H1 (cell line): ENCODE data around the gene ATP6V1F. TPM values are rescaled to one million over a fixed set of nuclear protein-coding genes. Genes with fewer than 3 reads are reported as not detected.

Experiments
- CTCF ChIA-PET: fragments of 300-600 bp; sonication (Branson Sonifier 250); formaldehyde crosslinking; loops from one replicate; lab custom pipeline; 2021; ENCODE audit not compliant: partially characterized antibody; lab: Charles Lee
- POLR2A ChIA-PET: fragments of 300-600 bp; sonication (Branson Sonifier 250); formaldehyde crosslinking; loops from one replicate; lab custom pipeline; 2021; ENCODE audit warnings: inconsistent platforms; ENCODE audit not compliant: partially characterized antibody; lab: Charles Lee
- DNase-seq, 2 experiments: peaks; one replicate each; pipeline versions ENCODE4 v3.0.0 to v3.0.0-alpha.2; 2010 to 2022; ENCODE audit warnings: low spot score in 2 of 2, low read depth in 1 of 2, mixed read lengths in 1 of 2
- FAIRE-seq: peaks from 2 replicates; lab custom pipeline; 2011; peaks lifted over from hg19 to GRCh38; lab: Jason Lieb, UNC
- H2AFZ ChIP-seq: 2 replicates; pipeline ENCODE4 v1.8.1; 2012; ENCODE audit warnings: low read length, inconsistent platforms
- H2AK5ac ChIP-seq: 2 replicates; pipeline ENCODE4 v1.6.1; 2013; ENCODE audit warnings: low read depth, low read length
- H2BK120ac ChIP-seq: replicated peaks from 2 replicates; pipeline ENCODE3; 2013; ENCODE audit warnings: low read depth, low read length, inconsistent platforms
- H2BK12ac ChIP-seq: 2 replicates; pipeline ENCODE4 v1.6.1; 2013; ENCODE audit warnings: low read depth, low read length
- H2BK15ac ChIP-seq: 2 replicates; pipeline ENCODE4 v1.6.1; 2013; ENCODE audit warnings: low read length
- H2BK20ac ChIP-seq: 2 replicates; pipeline ENCODE4 v1.6.1; 2013; ENCODE audit warnings: low read length
- H2BK5ac ChIP-seq: 2 replicates; pipeline ENCODE4 v1.6.1; 2013; ENCODE audit warnings: low read depth, low read length
- H3K14ac ChIP-seq: 2 replicates; pipeline ENCODE4 v1.6.1; 2013; ENCODE audit warnings: inconsistent platforms; ENCODE audit not compliant: insufficient read length
- H3K18ac ChIP-seq: 2 replicates; pipeline ENCODE4 v1.6.1; 2013; ENCODE audit warnings: low read length; ENCODE audit errors: extremely low read depth
- H3K23ac ChIP-seq: 2 replicates; pipeline ENCODE4 v1.6.1; 2013; ENCODE audit warnings: inconsistent platforms; ENCODE audit not compliant: insufficient read length
- H3K23me2 ChIP-seq: 2 replicates; pipeline ENCODE4 v1.6.1; 2013; ENCODE audit warnings: low read depth, low read length
- H3K27ac ChIP-seq: 2 replicates; pipeline ENCODE4 v1.6.1; 2011; ENCODE audit warnings: low read depth, low read length, inconsistent platforms
- H3K27me3 ChIP-seq, 4 experiments: replicated peaks in 1 of 4; 1 replicate in 1 of 4; 2 replicates in 3 of 4; pipeline versions ENCODE4 v1.6.1 to v1.8.1; 2011 to 2013; ENCODE audit warnings: low read length in 3 of 4, mild to moderate bottlenecking in 3 of 4, inconsistent platforms in 2 of 4, mixed read lengths in 2 of 4, moderate library complexity in 1 of 4; ENCODE audit not compliant: control insufficient read depth in 3 of 4, insufficient read depth in 3 of 4; ENCODE audit errors: extremely low read depth in 1 of 4
- H3K36me3 ChIP-seq, 4 experiments: 2 replicates each; pipeline versions ENCODE4 v1.6.1 to v1.8.1; 2011 to 2013; ENCODE audit warnings: mild to moderate bottlenecking in 4 of 4, low read length in 3 of 4, moderate library complexity in 2 of 4, control low read depth in 1 of 4, inconsistent platforms in 1 of 4; ENCODE audit not compliant: insufficient read depth in 4 of 4, control insufficient read depth in 2 of 4
- H3K4ac ChIP-seq: replicated peaks from 2 replicates; pipeline ENCODE3; 2013; ENCODE audit warnings: low read length, low read depth, mixed read lengths, inconsistent platforms; ENCODE audit not compliant: insufficient read length
- H3K4me1 ChIP-seq, 4 experiments: replicated peaks in 1 of 4; 1 replicate in 1 of 4; 2 replicates in 3 of 4; pipeline versions ENCODE4 v1.6.1 to v1.8.1; 2011 to 2013; ENCODE audit warnings: low read length in 3 of 4, inconsistent platforms in 2 of 4, mixed read lengths in 1 of 4; ENCODE audit not compliant: insufficient read depth in 4 of 4, control insufficient read depth in 3 of 4
- H3K4me2 ChIP-seq, 2 experiments: 2 replicates each; pipeline versions ENCODE4 v1.6.1 to v1.8.1; 2011 to 2013; ENCODE audit warnings: low read depth in 2 of 2, low read length in 2 of 2, control low read depth in 1 of 2, inconsistent platforms in 1 of 2, mild to moderate bottlenecking in 1 of 2; ENCODE audit not compliant: insufficient read depth in 1 of 2
- H3K4me3 ChIP-seq, 4 experiments: fragments of 200-600, 300-600 bp in 1 of 4; sonication (generic), shearing (Covaris generic), sonication (Bioruptor Twin) in 1 of 4; 2 replicates each; pipeline versions ENCODE4 v1.5.1 to v1.8.1; 2011 to 2016; ENCODE audit warnings: low read length in 4 of 4, low read depth in 3 of 4, control low read depth in 2 of 4, inconsistent platforms in 2 of 4, mild to moderate bottlenecking in 2 of 4, mixed read lengths in 1 of 4, moderate library complexity in 1 of 4; ENCODE audit not compliant: insufficient read depth in 2 of 4; ENCODE audit errors: extremely low read depth in 1 of 4
- H3K56ac ChIP-seq: replicated peaks from 2 replicates; pipeline ENCODE3; 2013; ENCODE audit warnings: low read depth, mild to moderate bottlenecking, mixed read lengths, low read length, inconsistent platforms; ENCODE audit not compliant: insufficient read length
- H3K79me1 ChIP-seq: 2 replicates; pipeline ENCODE4 v1.6.1; 2013; ENCODE audit warnings: low read depth, low read length, control low read depth
- H3K79me2 ChIP-seq, 2 experiments: 2 replicates each; pipeline versions ENCODE4 v1.6.1 to v1.8.1; 2012 to 2013; ENCODE audit warnings: low read length in 2 of 2, mild to moderate bottlenecking in 2 of 2, inconsistent platforms in 1 of 2; ENCODE audit not compliant: insufficient read depth in 2 of 2, control insufficient read depth in 1 of 2
- H3K9ac ChIP-seq, 4 experiments: replicated peaks in 1 of 4; 1 replicate in 1 of 4; 2 replicates in 3 of 4; pipeline versions ENCODE4 v1.6.1 to v1.8.1; 2011 to 2013; ENCODE audit warnings: low read depth in 3 of 4, low read length in 3 of 4, control low read depth in 2 of 4, mild to moderate bottlenecking in 2 of 4, moderate library complexity in 2 of 4, inconsistent platforms in 1 of 4; ENCODE audit errors: extremely low read depth in 1 of 4
- H3K9me3 ChIP-seq, 2 experiments: 2 replicates each; pipeline versions ENCODE4 v1.6.1 to v1.8.1; 2012 to 2013; ENCODE audit warnings: mild to moderate bottlenecking in 2 of 2, moderate library complexity in 2 of 2, control low read depth in 1 of 2, inconsistent platforms in 1 of 2, low read depth in 1 of 2, low read length in 1 of 2, mixed read lengths in 1 of 2; ENCODE audit not compliant: insufficient read depth in 2 of 2
- H4K20me1 ChIP-seq, 2 experiments: replicated peaks in 1 of 2; 2 replicates each; pipeline versions ENCODE3 to v1.8.1; 2011 to 2013; ENCODE audit warnings: inconsistent platforms in 2 of 2, low read length in 2 of 2, mild to moderate bottlenecking in 1 of 2; ENCODE audit not compliant: insufficient read depth in 2 of 2, control insufficient read depth in 1 of 2
- H4K5ac ChIP-seq: 2 replicates; pipeline ENCODE4 v1.6.1; 2013; ENCODE audit warnings: low read length, low read depth, mixed read lengths, inconsistent platforms; ENCODE audit not compliant: insufficient read length
- H4K8ac ChIP-seq: 2 replicates; pipeline ENCODE4 v1.8.0; 2013; ENCODE audit warnings: mild to moderate bottlenecking, moderate library complexity, low read length, inconsistent platforms; ENCODE audit not compliant: insufficient read depth; ENCODE audit errors: extremely low read depth
- H4K91ac ChIP-seq: replicated peaks from 2 replicates; pipeline ENCODE3; 2013; ENCODE audit warnings: low read length, mixed read lengths, inconsistent platforms; ENCODE audit not compliant: insufficient read length
- ATF2 ChIP-seq: IDR thresholded peaks from 2 replicates; pipeline ENCODE4 v1.6.1; 2012; ENCODE audit warnings: low read length, inconsistent platforms
- BRCA1 ChIP-seq: IDR thresholded peaks from 2 replicates; pipeline ENCODE4 v1.6.1; 2012; ENCODE audit warnings: low read depth, low read length, improper control_type of control experiment
- CBX8 ChIP-seq: fragments of 300-800, 300-1000 bp; sonication (generic); IDR thresholded peaks from 2 replicates; pipeline ENCODE4 v1.7.1; 2016; ENCODE audit warnings: low read depth, low read length, borderline replicate concordance
- EP300 ChIP-seq, 2 experiments: IDR thresholded peaks; 1 replicate in 1 of 2; 2 replicates in 1 of 2; pipeline ENCODE4 v1.6.1; 2011 to 2012; ENCODE audit warnings: low read depth in 2 of 2, low read length in 2 of 2, mild to moderate bottlenecking in 2 of 2, borderline replicate concordance in 1 of 2, inconsistent platforms in 1 of 2, moderate library complexity in 1 of 2
- NANOG ChIP-seq: IDR thresholded peaks from 2 replicates; pipeline ENCODE4 v1.6.1; 2011; ENCODE audit warnings: low read length, low read depth, mild to moderate bottlenecking, inconsistent platforms; ENCODE audit not compliant: insufficient read depth, poor library complexity, severe bottlenecking
- NRF1 ChIP-seq: IDR thresholded peaks from 2 replicates; pipeline ENCODE4 v1.6.1; 2011; ENCODE audit warnings: mild to moderate bottlenecking, low read depth, low read length, improper control_type of control experiment
- RBBP5 ChIP-seq: IDR thresholded peaks from 2 replicates; pipeline ENCODE4 v1.7.1; 2012; ENCODE audit warnings: low read depth, mild to moderate bottlenecking, inconsistent platforms, low read length, moderate library complexity, borderline replicate concordance
- RFX5 ChIP-seq: IDR thresholded peaks from 2 replicates; pipeline ENCODE4 v1.6.1; 2011; ENCODE audit warnings: low read depth, low read length, improper control_type of control experiment, borderline replicate concordance
- TBP ChIP-seq: IDR thresholded peaks from 2 replicates; pipeline ENCODE4 v1.6.1; 2011; ENCODE audit warnings: low read depth, low read length, improper control_type of control experiment
- YY1 ChIP-seq: IDR thresholded peaks from 2 replicates; pipeline ENCODE4 v1.6.1; 2011; ENCODE audit warnings: low read depth, mild to moderate bottlenecking, low read length
- WGBS, 2 experiments: shearing (Covaris generic) in 1 of 2; methylation state at CpG; one replicate each; pipeline versions ENCODE4 v1.1.6 to v1.1.7; 2013 to 2015; ENCODE audit warnings: low lambda C conversion rate in 2 of 2, mixed read lengths in 2 of 2, inconsistent platforms in 1 of 2, low coverage in 1 of 2, missing lambda C conversion rate in 1 of 2; ENCODE audit not compliant: insufficient replicate concordance in 2 of 2, insufficient coverage in 1 of 2, insufficient read length in 1 of 2; ENCODE audit errors: extremely low coverage in 1 of 2, missing lambda C conversion rate in 1 of 2; 5-methylcytosine and 5-hydroxymethylcytosine counted together
- polyA plus RNA-seq, 7 experiments: library from polyadenylated mRNA; depleted of rRNA in 3 of 7; stranded (reverse) in 5 of 7; unstranded in 2 of 7; fragments of >200 nt in 5 of 7; fragments of 200-250 nt in 2 of 7; gene quantifications; 1 replicate in 5 of 7; 2 replicates in 1 of 7; 4 replicates in 1 of 7; pipeline versions ENCODE4 v1.2.1 to v1.2.3, GENCODE V29; 2011 to 2013; ENCODE audit warnings: missing spikeins in 2 of 7, mixed read lengths in 2 of 7
- total RNA-seq: library from RNA; stranded (reverse); fragmentation: NEBNext Ultra II Directional; extraction: Animal tissue kit (Norgen Biotek cat#: 25700); gene quantifications from 2 replicates; pipeline ENCODE4 v1.2.1, GENCODE V29; 2021

ATP6V1F gene
- total and polyA plus RNA-seq, 2 of the 8 experiments (the other 6 are each of a cell fraction or from before 2014, with no cell fraction given): 104 to 318 TPM

DNA sequence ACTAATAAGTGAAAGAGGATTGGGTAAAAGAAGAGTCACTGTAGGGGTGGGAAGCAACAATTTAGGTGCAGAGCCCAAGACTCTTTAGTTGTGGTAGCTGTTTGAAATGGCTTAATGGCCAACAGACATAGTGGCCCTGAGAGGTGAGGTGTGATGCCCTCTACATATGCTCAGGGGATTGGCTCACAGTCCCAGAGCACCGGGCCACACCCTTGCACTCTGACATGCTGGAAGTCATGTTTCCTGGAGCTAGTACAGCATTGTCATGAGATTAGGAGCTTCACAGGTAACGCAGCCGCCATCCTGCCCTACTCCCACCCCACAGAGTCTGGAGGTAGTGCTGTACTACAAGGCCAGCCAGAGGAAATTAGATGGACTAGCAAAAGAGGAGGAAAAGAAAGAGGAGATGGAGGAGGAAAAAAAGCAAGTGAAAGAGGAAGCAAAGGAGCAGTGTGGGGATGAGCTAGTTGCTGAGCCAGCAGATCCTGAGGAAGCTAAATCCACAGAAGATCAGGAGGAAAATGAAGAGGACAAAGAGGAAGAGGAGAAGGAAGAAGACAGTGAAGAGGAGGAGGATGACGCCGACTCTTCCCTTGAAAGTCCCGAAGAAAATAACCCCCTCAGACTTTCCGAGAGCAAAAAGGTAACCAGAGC lies 47.2 kb upstream of the ATP6V1F start:
- Histone ChIP-seq H3K79me1 (no peaks in the 10 kb centered on the region), H2BK20ac (no peak overlapping the region), H2BK15ac (no peak overlapping the region), H4K5ac (no peak overlapping the region), H3K4me1 (peaks cover 3 to 9% (median 4%) of the 10 kb centered on the region in 4 experiments; a peak in 6 of 7 replicates), H3K56ac (no peak overlapping the region), H3K9ac (no peak overlapping the region), H3K14ac (no peak overlapping the region), H3K4me3 (no peak overlapping the region), H2AFZ (no peak overlapping the region), H2BK12ac (no peak overlapping the region), H3K27me3 (no peaks in the 10 kb centered on the region), H3K23ac (no peak overlapping the region), H4K20me1 (no peaks in the 10 kb centered on the region), H3K9me3 (no peaks in the 10 kb centered on the region), H3K18ac (no peak overlapping the region), H3K27ac (no peak overlapping the region), H2AK5ac (no peak overlapping the region), H3K4ac (no peak overlapping the region), H3K4me2 (no peak overlapping the region), H2BK5ac (peak overlapping the region; percentile 56; the same call in 1 of the 2 replicates), H2BK120ac (no peak overlapping the region), H4K91ac (no peak overlapping the region), H3K23me2 (no peaks in the 10 kb centered on the region), H4K8ac (no peak overlapping the region), H3K36me3 (peaks cover 0 to 23% (median 4%) of the 10 kb centered on the region in 4 experiments; a peak in 4 of 8 replicates), H3K79me2 (no peaks in the 10 kb centered on the region)
- FAIRE-seq (no peak), DNase-seq (no peak)
- ChIA-PET POLR2A (interaction anchor here (0.8 kb wide), 1 partner anchor 80 kb away, joined by 3 read pairs; no protein-coding TSS in a partner anchor), CTCF (interaction anchor here (0.6 to 1.6 kb wide), 5 partner anchors 12 to 79 kb away, joined by 3 to 6 read pairs (median 3); no protein-coding TSS in a partner anchor)
- WGBS, 2 experiments: 94% methylated on average over 7 of the region's 7 CpGs; no CpG with 5 or more reads in 1 of the 2 experiments
- no peak for TF ChIP-seq BRCA1
- TF ChIP-seq NANOG: no peak
- no peak for TF ChIP-seq NRF1
- no peak for TF ChIP-seq TBP
- no peak for TF ChIP-seq ATF2
- TF ChIP-seq CBX8: no peak
- no peak for TF ChIP-seq RFX5
- no peak for TF ChIP-seq EP300 (IDR thresholded peaks at IDR 0.05; ENCODE audit: borderline replicate concordance in 1 of 2, low read depth in 2 of 2, low read length in 2 of 2)
- TF ChIP-seq YY1: no peak
- no peak for TF ChIP-seq RBBP5
